A673 (cell line): ENCODE measurements around the gene ABCA12. TPM values are rescaled to one million over a fixed set of nuclear protein-coding genes. Genes with fewer than 3 reads are reported as not detected.

Experiments used
- BruUV-seq: library from RNA; stranded (reverse); fragments of 400-500 nt; replicated peaks from 2 replicates; lab custom pipeline; 2021; lab: Mats Ljungman, UMichigan
- CTCF ChIA-PET: fragments of 300-600 bp; sonication (Branson Sonifier 250); formaldehyde crosslinking; loops from one replicate; lab custom pipeline; 2022; ENCODE audit warnings: antibody characterized with exemption; lab: Charles Lee
- POLR2A ChIA-PET: fragments of 300-600 bp; sonication (Branson Sonifier 250); formaldehyde crosslinking; loops from one replicate; lab custom pipeline; 2022; ENCODE audit warnings: antibody characterized with exemption; ENCODE audit not compliant: low non-redundant PET; lab: Charles Lee
- DNase-seq: peaks from one replicate; pipeline ENCODE4 v3.0.0-alpha.2; 2015; ENCODE audit warnings: low spot score
- H3K27ac ChIP-seq: fragments of 200-600 bp; sonication (generic); 2 replicates; pipeline ENCODE4 v1.5.1; 2016; ENCODE audit warnings: mixed run types, low read depth, mild to moderate bottlenecking, mixed read lengths, antibody characterized with exemption, low read length; ENCODE audit not compliant: poor library complexity, severe bottlenecking
- H3K27me3 ChIP-seq: fragments of 200-600 bp; sonication (generic); replicated peaks from 2 replicates; pipeline ENCODE4 v1.6.1; 2017; ENCODE audit warnings: mixed run types, low read depth, mild to moderate bottlenecking, mixed read lengths, antibody characterized with exemption, low read length; ENCODE audit not compliant: insufficient read depth, poor library complexity
- H3K36me3 ChIP-seq: fragments of 200-600 bp; sonication (generic); 2 replicates; pipeline ENCODE4 v1.6.1; 2016; ENCODE audit warnings: mixed run types, mild to moderate bottlenecking, mixed read lengths, antibody characterized with exemption, low read length; ENCODE audit not compliant: insufficient read depth, poor library complexity, severe bottlenecking
- H3K4me1 ChIP-seq: fragments of 200-600 bp; sonication (generic); 2 replicates; pipeline ENCODE4 v1.6.1; 2017; ENCODE audit warnings: mixed run types, mild to moderate bottlenecking, mixed read lengths, antibody characterized with exemption, low read length; ENCODE audit not compliant: insufficient read depth, poor library complexity, severe bottlenecking
- H3K4me3 ChIP-seq: fragments of 200-600 bp; sonication (generic); 2 replicates; pipeline ENCODE4 v1.5.1; 2016; ENCODE audit warnings: low read depth, mixed run types, mild to moderate bottlenecking, mixed read lengths, low read length; ENCODE audit not compliant: poor library complexity, severe bottlenecking
- H3K9me3 ChIP-seq: fragments of 200-600 bp; sonication (generic); 2 replicates; pipeline ENCODE4 v1.6.1; 2016; ENCODE audit warnings: mixed run types, low read depth, mild to moderate bottlenecking, mixed read lengths, antibody characterized with exemption, low read length; ENCODE audit not compliant: poor library complexity, severe bottlenecking
- CTCF ChIP-seq: fragments of 300-800, 200-600 bp; sonication (generic); conservative IDR thresholded peaks from 2 replicates; pipeline ENCODE4 v1.5.1; 2017; ENCODE audit warnings: low read depth, mild to moderate bottlenecking, antibody characterized with exemption, low read length, moderate library complexity, mixed read lengths
- EZH2 ChIP-seq: fragments of 200-600 bp; sonication (generic); IDR thresholded peaks from 2 replicates; pipeline ENCODE4 v1.6.1; 2017; ENCODE audit warnings: borderline replicate concordance, low read depth, mild to moderate bottlenecking, mixed read lengths, antibody characterized with exemption, low read length; ENCODE audit not compliant: poor library complexity, severe bottlenecking
- intact Hi-C: fragments of 100-400 bp; cut with micrococcal nuclease; formaldehyde crosslinking; loops from one replicate; pipeline ENCODE4 v1.10.0; 2022; ENCODE audit not compliant: unreplicated experiment
- total RNA-seq: library from RNA; stranded (reverse); gene quantifications from 2 replicates; pipeline ENCODE4 v1.2.3, GENCODE V29; 2021

The ABCA12 gene
- total RNA-seq, 1 experiment from 2014 or later: not detected

- no peak for DNase-seq
- intact Hi-C loops: no loop called here
- TF ChIP-seq CTCF (no peak), EZH2 (no peak)
- Histone ChIP-seq H3K27ac (no peak overlapping the region), H3K36me3 (no peaks in the 10 kb centered on the region), H3K27me3 (no peaks in the 10 kb centered on the region), H3K9me3 (no peaks in the 10 kb centered on the region), H3K4me3 (no peak overlapping the region), H3K4me1 (peaks cover 6% of the 10 kb centered on the region)
- ChIA-PET POLR2A (no interaction called here), CTCF (no interaction called here)
- BruUV-seq: no TSS peak
These were observed 110.6 kb downstream of the ABCA12 start for GRCh38 chr2:215027779-215028178.

- Histone ChIP-seq H3K36me3 (no peaks in the 10 kb centered on the region), H3K27me3 (no peaks in the 10 kb centered on the region), H3K9me3 (no peaks in the 10 kb centered on the region), H3K4me3 (no peak overlapping the region), H3K27ac (no peak overlapping the region), H3K4me1 (peaks cover 6% of the 10 kb centered on the region)
- ChIA-PET CTCF (no interaction called here), POLR2A (no interaction called here)
- BruUV-seq: no TSS peak
- intact Hi-C loops: no loop called here
- no peak for DNase-seq
- no peak for TF ChIP-seq CTCF
- no peak for TF ChIP-seq EZH2
These were observed 115.5 kb downstream of the ABCA12 start for GRCh38 chr2:215022910-215023309.

- intact Hi-C loops: no loop called here
- BruUV-seq: no TSS peak
- H3K27ac ChIP-seq: no peak overlapping the region
- TF ChIP-seq EZH2: no peak
- no peak for TF ChIP-seq CTCF
- H3K9me3 ChIP-seq: no peaks in the 10 kb centered on the region
- POLR2A ChIA-PET: no interaction called here
- peak; percentile 48 for DNase-seq
- no peak overlapping the region for H3K4me3 ChIP-seq
- H3K4me1 ChIP-seq: peaks cover 6% of the 10 kb centered on the region
- H3K27me3 ChIP-seq: no peaks in the 10 kb centered on the region
- CTCF ChIA-PET: no interaction called here
- no peaks in the 10 kb centered on the region for H3K36me3 ChIP-seq
These were observed 116.0 kb downstream of the ABCA12 start for GRCh38 chr2:215022418-215022817.
